GM19043 (cell line): ENCODE results near the gene GALNT13.

Source experiments
- ATAC-seq: cut with Tn5 transposase; IDR thresholded peaks from one replicate; pipeline ENCODE4 v1.9.1; 2021; ENCODE audit warnings: low read depth; ENCODE audit not compliant: unreplicated experiment

The GALNT13 gene

GRCh38 chr2:153940511-153940910 is 68.8 kb downstream of the GALNT13 start:
- no peak for ATAC-seq

- no peak for ATAC-seq
Observed at GRCh38 chr2:153944800-153945199, 73.1 kb downstream of the GALNT13 start.

GRCh38 chr2:153946036-153946435 is 74.3 kb downstream of the GALNT13 start:
- ATAC-seq: no peak

- ATAC-seq: no peak
Observed at GRCh38 chr2:153953761-153954160, 82.0 kb downstream of the GALNT13 start.

- no peak for ATAC-seq
Observed at GRCh38 chr2:153963256-153963655, 91.5 kb downstream of the GALNT13 start.

- ATAC-seq: no peak
Observed at GRCh38 chr2:153967248-153967973, 95.7 kb downstream of the GALNT13 start.

GRCh38 chr2:153971250-153971649 is 99.5 kb downstream of the GALNT13 start:
- no peak for ATAC-seq

GRCh38 chr2:153971855-153972254 is 100.1 kb downstream of the GALNT13 start:
- no peak for ATAC-seq

GRCh38 chr2:153972412-153972811 is 100.7 kb downstream of the GALNT13 start:
- ATAC-seq: no peak

GRCh38 chr2:153986488-153987229 is 114.9 kb downstream of the GALNT13 start:
- no peak for ATAC-seq

GRCh38 chr2:153990771-153991170 is 119.0 kb downstream of the GALNT13 start:
- no peak for ATAC-seq

GRCh38 chr2:154013514-154013913 is 141.8 kb downstream of the GALNT13 start:
- ATAC-seq: no peak

- no peak for ATAC-seq
Observed at GRCh38 chr2:154015233-154015632, 143.5 kb downstream of the GALNT13 start.

- no peak for ATAC-seq
Observed at GRCh38 chr2:154029504-154029903, 157.8 kb downstream of the GALNT13 start.

GRCh38 chr2:154032220-154032619 is 160.5 kb downstream of the GALNT13 start:
- no peak for ATAC-seq

GRCh38 chr2:154046493-154046892 is 174.8 kb downstream of the GALNT13 start:
- ATAC-seq: no peak

- no peak for ATAC-seq
Observed at GRCh38 chr2:154048905-154049304, 177.2 kb downstream of the GALNT13 start.

GRCh38 chr2:154049561-154049960 is 177.8 kb downstream of the GALNT13 start:
- no peak for ATAC-seq

GRCh38 chr2:154067124-154067523 is 195.4 kb downstream of the GALNT13 start:
- no peak for ATAC-seq

- ATAC-seq: no peak
Observed at GRCh38 chr2:154078926-154079325, 207.2 kb downstream of the GALNT13 start.

GRCh38 chr2:154092571-154092970 is 220.8 kb downstream of the GALNT13 start:
- ATAC-seq: no peak

- ATAC-seq: no peak
Observed at GRCh38 chr2:154093856-154094255, 222.1 kb downstream of the GALNT13 start.
